ENCODE results near the gene NEK10. TPM values are rescaled to one million over a fixed set of nuclear protein-coding genes. Genes with fewer than 3 reads are reported as not detected.

The NEK10 gene
- total and polyA plus RNA-seq, 9 of the 15 experiments (the other 6 are each of a cell fraction or from before 2014, with no cell fraction given) = 0.07 TPM; not detected in 8

- TF ChIP-seq ZNF512 (tag; IDR thresholded peaks at IDR 0.05) (no peak), ZNF146 (CRISPR knock-in tag; IDR thresholded peaks at IDR 0.05; ENCODE audit: unreplicated experiment) (no peak), DEAF1 (CRISPR knock-in tag; IDR thresholded peaks at IDR 0.05) (no peak), JUN (IDR thresholded peaks at IDR 0.05; ENCODE audit: borderline replicate concordance, low read depth, low read length) (no peak), JUN (CRISPR knock-in tag; IDR thresholded peaks at IDR 0.05; ENCODE audit: borderline replicate concordance) (no peak)
- TF ChIP-seq, protein P1, sequence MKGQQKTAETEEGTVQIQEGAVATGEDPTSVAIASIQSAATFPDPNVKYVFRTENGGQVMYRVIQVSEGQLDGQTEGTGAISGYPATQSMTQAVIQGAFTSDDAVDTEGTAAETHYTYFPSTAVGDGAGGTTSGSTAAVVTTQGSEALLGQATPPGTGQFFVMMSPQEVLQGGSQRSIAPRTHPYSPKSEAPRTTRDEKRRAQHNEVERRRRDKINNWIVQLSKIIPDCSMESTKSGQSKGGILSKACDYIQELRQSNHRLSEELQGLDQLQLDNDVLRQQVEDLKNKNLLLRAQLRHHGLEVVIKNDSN (CRISPR knock-in tag; IDR thresholded peaks at IDR 0.05) = no peak
These were observed 93.7 kb downstream of the NEK10 start (continued) for GRCh38 chr3:27275441-27275990.

DNA sequence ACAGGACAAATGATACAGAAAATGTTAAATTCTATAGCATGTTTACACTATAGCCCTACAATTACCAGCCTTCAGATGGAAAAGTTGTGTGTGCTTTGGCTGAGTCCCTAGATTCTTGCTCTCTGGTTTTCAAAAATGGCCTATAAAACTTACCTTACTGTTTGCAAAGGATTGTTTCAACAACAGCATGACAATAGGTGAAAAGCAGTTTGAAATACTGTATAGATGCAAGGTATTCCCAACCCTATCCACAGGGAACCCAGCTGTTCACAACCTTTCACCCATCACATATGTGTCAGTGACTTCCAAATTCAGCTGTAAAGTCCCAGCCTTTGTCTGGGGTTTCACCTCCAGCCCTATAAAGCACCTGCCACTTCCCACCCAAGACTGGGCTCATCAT lies 97.3 kb downstream of the NEK10 start:
- BruUV-seq (replicated peaks) = no TSS peak
- ChIA-PET CTCF (ENCODE audit: low intra/inter-chr PET ratio) (no interaction called here), POLR2A (interaction anchor here (0.6 kb wide), 1 partner anchor 591 kb away, joined by 3 read pairs; no protein-coding TSS in a partner anchor)
- H3K9me3 ChIP-seq (replicated peaks; ENCODE audit: control insufficient read depth, insufficient read depth, low read depth, low read length) = no peaks in the 10 kb centered on the region; the same call in 1 of the 2 replicates
- H3K27ac ChIP-seq (ENCODE audit: extremely low read depth, low read depth, low read length) = no peak overlapping the region
- no peaks in the 10 kb centered on the region for H3K36me3 ChIP-seq (ENCODE audit: control insufficient read depth, insufficient read depth, low read length)
- no peaks in the 10 kb centered on the region for H4K20me1 ChIP-seq (replicated peaks; ENCODE audit: control insufficient read depth, insufficient read depth, low read length)
- H3K27me3 ChIP-seq (ENCODE audit: control insufficient read depth in 2 of 2, insufficient read depth in 2 of 2, low read length in 2 of 2) = no peaks in the 10 kb centered on the region
- no peak overlapping the region for H2AFZ ChIP-seq (ENCODE audit: low read depth, low read length)
- no peak overlapping the region for H3K4me3 ChIP-seq
- no peaks in the 10 kb centered on the region for H3K9me1 ChIP-seq (ENCODE audit: control insufficient read depth, insufficient read depth, low read length)
- no peaks in the 10 kb centered on the region for H3K4me1 ChIP-seq (replicated peaks in 1 of 2; ENCODE audit: control insufficient read depth in 2 of 2, insufficient read depth in 2 of 2, low read length in 2 of 2)
- no peak for ATAC-seq
- in situ Hi-C loops (cut with MboI) (no loop called here), intact Hi-C loops (cut with micrococcal nuclease) (no loop called here)
- DNase-seq (ENCODE audit: extremely low read depth in 1 of 4, low spot score in 3 of 4) = no peak
- no peak for FAIRE-seq
- no peak overlapping the region for H3K4me2 ChIP-seq (ENCODE audit: insufficient read depth, low read length)
- no peak overlapping the region for H3K9ac ChIP-seq (ENCODE audit: insufficient read depth in 1 of 2, low read depth in 2 of 2, low read length in 2 of 2)
- TF ChIP-seq TAF1 (IDR thresholded peaks at IDR 0.05; ENCODE audit: control insufficient read depth, extremely low read depth, insufficient read depth, low read length, severe bottlenecking) = no peak
- no peaks in the 10 kb centered on the region for H3K79me2 ChIP-seq (ENCODE audit: control insufficient read depth, insufficient read depth, low read length)
